Measurements from ENCODE around the gene SNTA1. TPM values are rescaled to one million over a fixed set of nuclear protein-coding genes. Genes with fewer than 3 reads are reported as not detected.
A peak's percentile ranks its signal among the peaks of the same experiment; 100 is the strongest.

SNTA1 gene
- total RNA-seq, 4 donors from 2014 or later: 6.3 to 27.3 (median 14.0) TPM

DNA sequence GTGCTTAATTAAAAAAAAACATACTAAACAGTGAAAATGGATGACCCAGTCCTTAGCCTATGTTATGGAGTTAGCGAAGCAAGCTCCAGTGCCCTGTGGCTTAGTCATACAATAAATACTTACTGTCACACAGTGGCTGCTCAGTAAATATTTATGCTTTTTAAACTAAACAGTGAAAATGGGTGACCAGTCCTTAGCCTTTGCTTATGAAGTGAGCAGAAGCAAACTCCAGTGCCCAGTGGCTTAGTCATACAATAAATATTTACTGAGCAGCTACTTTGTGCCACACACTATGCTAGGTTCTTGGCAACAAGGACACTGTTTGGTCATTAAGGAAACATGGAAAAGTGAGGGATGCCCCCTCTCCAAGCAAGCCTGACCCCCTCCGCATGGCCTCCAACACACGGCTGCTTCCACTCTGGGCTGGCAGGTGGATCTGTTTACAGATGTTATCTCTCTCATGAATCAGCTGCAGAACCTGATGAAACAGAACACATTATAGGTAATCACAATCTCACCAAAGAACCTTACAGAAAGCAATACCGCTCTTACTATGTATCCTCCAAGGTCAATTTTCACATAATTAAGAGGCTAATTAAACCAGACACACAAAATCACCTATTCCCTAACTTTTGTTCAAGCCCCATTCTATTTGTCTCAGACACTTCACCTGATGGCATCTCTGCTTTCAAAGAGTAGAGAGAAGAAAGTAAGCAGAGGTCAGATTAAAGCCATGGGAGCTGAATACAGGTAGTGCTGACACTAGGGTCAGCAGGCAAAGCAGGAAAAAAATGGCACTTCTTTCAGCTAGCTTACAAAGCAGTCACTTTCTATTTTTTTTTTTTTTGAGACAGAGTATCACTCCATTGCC is 69.6 kb downstream of the SNTA1 start:
- no peaks in the 10 kb centered on the region for H3K4me1 ChIP-seq
- no peak for DNase-seq
- H3K4me3 ChIP-seq: no peak overlapping the region
- TF ChIP-seq, protein P1, sequence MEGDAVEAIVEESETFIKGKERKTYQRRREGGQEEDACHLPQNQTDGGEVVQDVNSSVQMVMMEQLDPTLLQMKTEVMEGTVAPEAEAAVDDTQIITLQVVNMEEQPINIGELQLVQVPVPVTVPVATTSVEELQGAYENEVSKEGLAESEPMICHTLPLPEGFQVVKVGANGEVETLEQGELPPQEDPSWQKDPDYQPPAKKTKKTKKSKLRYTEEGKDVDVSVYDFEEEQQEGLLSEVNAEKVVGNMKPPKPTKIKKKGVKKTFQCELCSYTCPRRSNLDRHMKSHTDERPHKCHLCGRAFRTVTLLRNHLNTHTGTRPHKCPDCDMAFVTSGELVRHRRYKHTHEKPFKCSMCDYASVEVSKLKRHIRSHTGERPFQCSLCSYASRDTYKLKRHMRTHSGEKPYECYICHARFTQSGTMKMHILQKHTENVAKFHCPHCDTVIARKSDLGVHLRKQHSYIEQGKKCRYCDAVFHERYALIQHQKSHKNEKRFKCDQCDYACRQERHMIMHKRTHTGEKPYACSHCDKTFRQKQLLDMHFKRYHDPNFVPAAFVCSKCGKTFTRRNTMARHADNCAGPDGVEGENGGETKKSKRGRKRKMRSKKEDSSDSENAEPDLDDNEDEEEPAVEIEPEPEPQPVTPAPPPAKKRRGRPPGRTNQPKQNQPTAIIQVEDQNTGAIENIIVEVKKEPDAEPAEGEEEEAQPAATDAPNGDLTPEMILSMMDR (IDR thresholded peaks at IDR 0.05): no peak
- TF ChIP-seq POLR2A (IDR thresholded peaks at IDR 0.05): no peak
- 88 to 91% methylated on average over 4 of the region's 4 CpGs for WGBS, 2 donors
- no peaks in the 10 kb centered on the region for H3K27me3 ChIP-seq
- no peak overlapping the region for H3K27ac ChIP-seq
- intact Hi-C loops (cut with DNase I): no loop called here
- H3K36me3 ChIP-seq: peaks cover 15 to 99% (median 28%) of the 10 kb centered on the region in 3 donors
- no peaks in the 10 kb centered on the region for H3K9me3 ChIP-seq

DNA sequence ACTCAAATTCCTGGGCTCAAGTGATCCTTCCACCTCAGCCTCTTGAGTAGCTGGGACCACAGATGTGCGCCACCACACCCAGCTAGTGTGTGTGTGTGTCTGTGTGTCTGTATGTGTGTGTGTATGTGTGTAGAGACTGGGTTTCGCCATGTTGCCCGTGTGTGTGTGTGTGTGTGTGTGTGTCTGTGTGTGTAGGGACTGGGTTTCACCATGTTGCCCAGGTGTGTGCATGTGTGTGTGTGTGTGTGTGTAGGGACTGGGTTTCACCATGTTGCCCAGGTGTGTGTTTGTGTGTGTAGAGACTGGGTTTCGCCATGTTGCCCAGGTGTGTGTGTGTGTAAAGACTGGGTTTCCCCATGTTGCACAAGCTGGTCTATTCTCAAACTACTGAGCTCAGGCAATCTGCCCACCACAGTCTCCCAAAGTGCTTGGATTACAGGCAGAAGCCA is 70.5 kb downstream of the SNTA1 start:
- no peak overlapping the region for H3K27ac ChIP-seq
- no peak for TF ChIP-seq POLR2A (IDR thresholded peaks at IDR 0.05)
- TF ChIP-seq, protein P1 (IDR thresholded peaks at IDR 0.05): no peak
- peaks cover 14 to 99% (median 22%) of the 10 kb centered on the region in 3 donors for H3K36me3 ChIP-seq
- intact Hi-C loops (cut with DNase I): no loop called here
- no peaks in the 10 kb centered on the region for H3K9me3 ChIP-seq
- DNase-seq: no peak
- no peaks in the 10 kb centered on the region for H3K4me1 ChIP-seq
- H3K4me3 ChIP-seq: no peak overlapping the region
- H3K27me3 ChIP-seq: no peaks in the 10 kb centered on the region
- 82 to 87% methylated on average over 3 to 4 of the region's 4 CpGs for WGBS, 2 donors

DNA sequence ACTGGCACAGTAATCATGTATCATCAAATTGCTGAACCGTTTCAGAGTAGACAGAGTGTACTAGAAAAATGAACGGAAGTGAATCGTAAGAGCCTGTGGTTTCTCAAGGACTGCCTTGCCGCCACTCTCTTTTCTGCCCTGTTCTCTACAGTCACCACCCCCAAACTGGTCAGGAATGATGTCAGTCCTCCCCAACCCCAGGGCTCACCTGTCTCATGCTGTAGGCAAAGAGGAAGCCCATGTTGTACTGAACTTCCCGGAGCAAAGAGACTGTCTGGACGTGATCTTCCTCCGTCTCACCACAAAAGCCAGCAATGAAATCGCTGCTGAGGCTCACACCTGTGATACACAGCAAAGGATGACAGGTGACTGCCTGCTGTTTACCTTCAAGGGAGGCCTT is 73.3 kb downstream of the SNTA1 start:
- no peak for DNase-seq
- intact Hi-C loops (cut with DNase I): no loop called here
- Histone ChIP-seq H3K9me3 (no peaks in the 10 kb centered on the region), H3K4me3 (no peak overlapping the region), H3K27ac (peak overlapping the region in 2 of 4 donors; percentile 54 to 72), H3K4me1 (no peaks in the 10 kb centered on the region), H3K36me3 (peaks cover 8 to 99% (median 15%) of the 10 kb centered on the region in 3 donors), H3K27me3 (no peaks in the 10 kb centered on the region)
- WGBS, 2 donors: 88 to 89% methylated on average over 5 to 7 of the region's 8 CpGs
- peak in 1 of 4 donors; percentile 22 for TF ChIP-seq POLR2A (IDR thresholded peaks at IDR 0.05)
- TF ChIP-seq, protein P1 (IDR thresholded peaks at IDR 0.05): no peak

DNA sequence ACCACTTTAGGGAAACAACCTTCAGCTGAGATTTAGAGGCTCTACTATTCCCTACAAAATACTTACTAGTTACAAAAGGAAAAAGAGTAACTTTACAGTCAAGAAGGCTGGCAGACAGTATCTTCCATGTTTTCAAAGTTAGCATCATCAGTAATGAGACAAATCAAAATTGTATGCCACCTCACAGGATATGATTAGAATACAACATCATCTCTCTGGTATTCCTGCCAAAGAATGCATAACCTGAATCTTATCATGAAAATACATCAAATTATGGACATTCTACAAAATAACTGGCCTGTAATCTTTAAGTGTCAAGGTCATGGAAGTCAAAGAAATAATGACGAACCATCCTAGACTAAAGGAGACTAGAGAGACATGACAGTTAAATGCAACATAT is 80.7 kb downstream of the SNTA1 start:
- H3K36me3 ChIP-seq: peaks cover 0 to 99% (median 6%) of the 10 kb centered on the region in 3 donors
- 82 to 93% methylated on average over 1 of the region's 1 CpG for WGBS, 2 donors
- no peak for DNase-seq
- no peaks in the 10 kb centered on the region for H3K4me1 ChIP-seq
- H3K27ac ChIP-seq: no peak overlapping the region
- no peak for TF ChIP-seq POLR2A (IDR thresholded peaks at IDR 0.05)
- TF ChIP-seq, protein P1 (IDR thresholded peaks at IDR 0.05): no peak
- intact Hi-C loops (cut with DNase I): no loop called here
- no peak overlapping the region for H3K4me3 ChIP-seq
- no peaks in the 10 kb centered on the region for H3K27me3 ChIP-seq
- no peaks in the 10 kb centered on the region for H3K9me3 ChIP-seq

Data from esophagus squamous epithelium (tissue), 5 donors.